HepG2 (cell line): ENCODE results near the gene DOCK3. TPM values are rescaled to one million over a fixed set of nuclear protein-coding genes. Genes with fewer than 3 reads are reported as not detected.

Source experiments
- ATAC-seq: fragments of 200-7000 bp; cut with Tn5 transposase; 3 replicates; pipeline ENCODE4 v1.9.1; 2020; ENCODE audit warnings: mild to moderate bottlenecking, moderate library complexity
- BruUV-seq: library from RNA; stranded (reverse); fragments of 400-500 nt; replicated peaks from 2 replicates; lab custom pipeline; 2021; lab: Mats Ljungman, UMichigan
- CTCF ChIA-PET: fragments of 300-600 bp; formaldehyde crosslinking; extraction: SDS; loops from one replicate; lab custom pipeline; 2021; ENCODE audit warnings: low total read pairs, inconsistent platforms, low intra/inter-chr PET ratio; lab: Yijun Ruan, JAX
- POLR2A ChIA-PET: fragments of 350-600 bp; sonication (Branson Sonifier 250); formaldehyde crosslinking; loops from one replicate; lab custom pipeline; 2020; ENCODE audit warnings: antibody characterized with exemption, inconsistent platforms; lab: Yijun Ruan, JAX
- DNase-seq: peaks from one replicate; pipeline ENCODE4 v3.0.0-alpha.2; 2015; ENCODE audit warnings: low spot score
- FAIRE-seq: peaks from 3 replicates; lab custom pipeline; 2011; peaks lifted over from hg19 to GRCh38; lab: Jason Lieb, UNC
- H2AFZ ChIP-seq: one replicate; pipeline ENCODE4 v1.6.1; 2011; ENCODE audit warnings: low read length, inconsistent platforms
- H3K27ac ChIP-seq: fragments of 300-600 bp; 3 replicates; pipeline ENCODE4 v1.8.0; 2011; ENCODE audit warnings: mixed run types, mild to moderate bottlenecking, mixed read lengths, low read length, inconsistent platforms; ENCODE audit not compliant: insufficient read depth; ENCODE audit errors: extremely low read length
- H3K27me3 ChIP-seq, 2 experiments: fragments of 200-600 bp in 1 of 2; 2 replicates in 1 of 2; 3 replicates in 1 of 2; pipeline versions ENCODE4 v1.6.0 to v1.8.0; 2011; ENCODE audit warnings: low read length in 2 of 2, mild to moderate bottlenecking in 2 of 2, moderate library complexity in 2 of 2, inconsistent platforms in 1 of 2; ENCODE audit not compliant: insufficient read depth in 2 of 2, control insufficient read depth in 1 of 2
- H3K36me3 ChIP-seq, 2 experiments: fragments of 200-600 bp in 1 of 2; replicated peaks in 1 of 2; 2 replicates in 1 of 2; 3 replicates in 1 of 2; pipeline versions ENCODE4 v1.5.1 to v1.8.0; 2011; ENCODE audit warnings: low read length in 2 of 2, inconsistent platforms in 1 of 2; ENCODE audit not compliant: insufficient read depth in 2 of 2, control insufficient read depth in 1 of 2
- H3K4me1 ChIP-seq: 2 replicates; pipeline ENCODE4 v1.5.1; 2012; ENCODE audit warnings: low read length, inconsistent platforms; ENCODE audit not compliant: insufficient read depth
- H3K4me2 ChIP-seq: 2 replicates; pipeline ENCODE4 v1.6.0; 2011; ENCODE audit warnings: low read depth, low read length, inconsistent platforms
- H3K4me3 ChIP-seq, 3 experiments: fragments of 200-600 bp in 1 of 3; sonication (generic), shearing (Covaris generic) in 1 of 3; replicated peaks in 1 of 3; 2 replicates each; pipeline ENCODE4 v1.5.1; 2011 to 2016; ENCODE audit warnings: low read length in 3 of 3, inconsistent platforms in 2 of 3, low read depth in 2 of 3, mild to moderate bottlenecking in 2 of 3, control low read depth in 1 of 3, mixed read lengths in 1 of 3; ENCODE audit not compliant: insufficient read depth in 1 of 3
- H3K79me2 ChIP-seq: one replicate; pipeline ENCODE4 v1.6.1; 2011; ENCODE audit warnings: low read length, inconsistent platforms; ENCODE audit not compliant: insufficient read depth
- H3K9ac ChIP-seq: 2 replicates; pipeline ENCODE4 v1.6.0; 2011; ENCODE audit warnings: mild to moderate bottlenecking, low read depth, low read length, inconsistent platforms; ENCODE audit not compliant: insufficient read depth
- H3K9me3 ChIP-seq: 2 replicates; pipeline ENCODE4 v1.5.1; 2012; ENCODE audit warnings: mild to moderate bottlenecking, low read length
- H4K20me1 ChIP-seq: 2 replicates; pipeline ENCODE4 v1.6.0; 2011; ENCODE audit warnings: inconsistent platforms, mild to moderate bottlenecking, low read length, moderate library complexity; ENCODE audit not compliant: insufficient read depth
- GTF3A ChIP-seq: sonication (generic); formaldehyde crosslinking; conservative IDR thresholded peaks from 2 replicates; pipeline ENCODE4 v1.4.0; 2020; ENCODE audit warnings: mild to moderate bottlenecking, missing genetic modification reagents
- HOXA9 ChIP-seq: sonication (generic); formaldehyde crosslinking; IDR thresholded peaks from 2 replicates; pipeline ENCODE4 v1.8.1; 2022; ENCODE audit warnings: missing genetic modification reagents, mild to moderate bottlenecking, moderate library complexity, borderline replicate concordance
- LCORL ChIP-seq, 2 experiments: fragments of 450-650 bp in 1 of 2; sonication (generic) in 1 of 2; formaldehyde crosslinking in 1 of 2; IDR thresholded peaks; 2 replicates each; pipeline versions ENCODE4 v1.5.0 to v1.6.1; 2017 to 2020; ENCODE audit warnings: antibody characterized with exemption in 1 of 2, missing genetic modification reagents in 1 of 2
- MBNL3 ChIP-seq: fragments of 250-450 bp; sonication (Bioruptor Pico); conservative IDR thresholded peaks from 2 replicates; pipeline ENCODE4 v1.8.0; 2022; ENCODE audit warnings: mild to moderate bottlenecking, inconsistent platforms
- MEIS1 ChIP-seq: sonication (generic); formaldehyde crosslinking; IDR thresholded peaks from 2 replicates; pipeline ENCODE4 v1.9.0; 2021; ENCODE audit warnings: mild to moderate bottlenecking, missing genetic modification reagents, moderate library complexity, borderline replicate concordance
- PRMT3 ChIP-seq: sonication (generic); formaldehyde crosslinking; IDR thresholded peaks from 2 replicates; pipeline ENCODE4 v1.8.1; 2022; ENCODE audit warnings: low read depth, mild to moderate bottlenecking, moderate library complexity, missing genetic modification reagents, borderline replicate concordance
- RARG ChIP-seq: sonication (generic); formaldehyde crosslinking; IDR thresholded peaks from 2 replicates; pipeline ENCODE4 v1.4.0; 2020; ENCODE audit warnings: low read depth, mild to moderate bottlenecking, missing genetic modification reagents
- SIX1 ChIP-seq: sonication (generic); formaldehyde crosslinking; IDR thresholded peaks from 2 replicates; pipeline ENCODE4 v1.4.0; 2020; ENCODE audit warnings: missing genetic modification reagents, borderline replicate concordance
- XBP1 ChIP-seq: sonication (generic); formaldehyde crosslinking; IDR thresholded peaks from 2 replicates; pipeline ENCODE4 v1.5.0; 2020; ENCODE audit warnings: missing genetic modification reagents
- ZNF333 ChIP-seq: sonication (generic); formaldehyde crosslinking; IDR thresholded peaks from 2 replicates; pipeline ENCODE4 v1.4.0; 2020; ENCODE audit warnings: mild to moderate bottlenecking, missing genetic modification reagents, borderline replicate concordance
- ZNF382 ChIP-seq: sonication (generic); formaldehyde crosslinking; IDR thresholded peaks from 2 replicates; pipeline ENCODE4 v1.5.0; 2020; ENCODE audit warnings: missing genetic modification reagents, mild to moderate bottlenecking, borderline replicate concordance
- WGBS: methylation state at CpG from one replicate; pipeline ENCODE4 v1.1.6; 2017; ENCODE audit warnings: low lambda C conversion rate; 5-methylcytosine and 5-hydroxymethylcytosine counted together
- in situ Hi-C: cut with HindIII; loops from 2 replicates; pipeline ENCODE4 v1.10.0; 2017; ENCODE audit warnings: low pct_unique_long_range_greater_than_20kb; ENCODE audit not compliant: extremely low pct_ligation_motif_present
- intact Hi-C: fragments of 100-400 bp; cut with micrococcal nuclease; formaldehyde crosslinking; loops from one replicate; pipeline ENCODE4 v1.10.0; 2022; ENCODE audit not compliant: unreplicated experiment
- polyA plus RNA-seq, 8 experiments: library from polyadenylated mRNA; depleted of rRNA in 3 of 8; stranded (reverse) in 7 of 8; unstranded in 1 of 8; fragments of >200 nt; fragmentation: Illumina TruSeq in 4 of 8; extraction: Trizol in 4 of 8; gene quantifications; 2 replicates each; pipeline versions ENCODE4 v1.2.1 to v1.2.3, GENCODE V29; 2011 to 2016; ENCODE audit warnings: low read depth in 4 of 8, missing spikeins in 1 of 8, mixed read lengths in 1 of 8; ENCODE audit not compliant: insufficient read depth in 1 of 8
- total RNA-seq, 5 experiments: library from RNA; depleted of rRNA; stranded (reverse); fragments of >200 nt; fragmentation: Illumina TruSeq; extraction: Trizol; gene quantifications; 2 replicates each; pipeline ENCODE4 v1.2.3, GENCODE V29; 2016; ENCODE audit warnings: low read depth in 1 of 5
- TF ChIP-seq, protein P1 (sequence below), 2 experiments: sonication (generic) in 1 of 2; formaldehyde crosslinking in 1 of 2; IDR thresholded peaks; 2 replicates each; pipeline versions ENCODE4 v1.5.1 to v1.6.1; 2011 to 2020; ENCODE audit warnings: borderline replicate concordance in 1 of 2, low read depth in 1 of 2, low read length in 1 of 2, mild to moderate bottlenecking in 1 of 2, missing genetic modification reagents in 1 of 2, moderate library complexity in 1 of 2
- TF ChIP-seq, protein P2 (sequence below): sonication (generic); formaldehyde crosslinking; IDR thresholded peaks from 2 replicates; pipeline ENCODE4 v1.4.0; 2020; ENCODE audit warnings: missing genetic modification reagents, low read depth, mild to moderate bottlenecking, borderline replicate concordance
- TF ChIP-seq, protein P3 (sequence below): IDR thresholded peaks from 2 replicates; pipeline ENCODE4 v1.6.1; 2016; ENCODE audit warnings: missing biosample characterization, missing genetic modification reagents, low read depth
- TF ChIP-seq, protein P4 (sequence below): IDR thresholded peaks from 2 replicates; pipeline ENCODE4 v1.6.1; 2016

DOCK3 gene
- total and polyA plus RNA-seq, 2 of the 13 experiments (the other 11 are each of a cell fraction or from before 2014, with no cell fraction given), result not detected

DNA sequence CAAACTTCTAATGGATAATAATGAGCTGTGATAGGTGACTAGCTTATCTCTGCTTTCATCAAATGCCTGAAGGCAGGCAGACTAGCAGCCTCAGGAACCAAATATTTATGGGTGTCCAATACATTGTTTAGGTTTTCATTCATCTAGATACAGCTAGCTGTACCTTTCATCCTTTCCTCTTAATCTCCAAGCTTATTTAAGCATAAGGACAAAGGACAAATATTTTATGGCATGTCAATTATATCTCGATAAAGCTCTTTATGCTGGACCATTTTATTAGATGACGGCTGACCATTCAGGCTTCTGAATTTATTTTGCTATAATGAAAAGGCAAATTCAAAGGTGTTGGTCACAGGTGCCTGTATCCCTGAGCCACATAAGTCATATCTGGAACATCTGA is 733.3 kb downstream of the DOCK3 start (continued):
- TF ChIP-seq, protein P1, sequence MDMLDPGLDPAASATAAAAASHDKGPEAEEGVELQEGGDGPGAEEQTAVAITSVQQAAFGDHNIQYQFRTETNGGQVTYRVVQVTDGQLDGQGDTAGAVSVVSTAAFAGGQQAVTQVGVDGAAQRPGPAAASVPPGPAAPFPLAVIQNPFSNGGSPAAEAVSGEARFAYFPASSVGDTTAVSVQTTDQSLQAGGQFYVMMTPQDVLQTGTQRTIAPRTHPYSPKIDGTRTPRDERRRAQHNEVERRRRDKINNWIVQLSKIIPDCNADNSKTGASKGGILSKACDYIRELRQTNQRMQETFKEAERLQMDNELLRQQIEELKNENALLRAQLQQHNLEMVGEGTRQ (IDR thresholded peaks at IDR 0.05; ENCODE audit: low read depth, low read length), result no peak
- TF ChIP-seq, protein P1 (CRISPR knock-in tag; IDR thresholded peaks at IDR 0.05; ENCODE audit: borderline replicate concordance), result no peak
- no peak for TF ChIP-seq HOXA9
- TF ChIP-seq, protein P2, sequence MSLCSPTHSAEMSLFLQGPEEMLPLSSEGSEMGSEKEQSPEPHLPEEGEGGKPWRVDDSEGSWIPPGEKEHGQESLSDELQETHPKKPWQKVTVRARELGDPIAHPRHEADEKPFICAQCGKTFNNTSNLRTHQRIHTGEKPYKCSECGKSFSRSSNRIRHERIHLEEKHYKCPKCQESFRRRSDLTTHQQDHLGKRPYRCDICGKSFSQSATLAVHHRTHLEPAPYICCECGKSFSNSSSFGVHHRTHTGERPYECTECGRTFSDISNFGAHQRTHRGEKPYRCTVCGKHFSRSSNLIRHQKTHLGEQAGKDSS, result no peak
- TF ChIP-seq RARG (CRISPR knock-in tag), result no peak
- TF ChIP-seq XBP1, result no peak
- TF ChIP-seq ZNF382 (CRISPR knock-in tag), result no peak
- no peak for TF ChIP-seq PRMT3 (CRISPR knock-in tag)
- TF ChIP-seq SIX1 (CRISPR knock-in tag), result no peak

DNA sequence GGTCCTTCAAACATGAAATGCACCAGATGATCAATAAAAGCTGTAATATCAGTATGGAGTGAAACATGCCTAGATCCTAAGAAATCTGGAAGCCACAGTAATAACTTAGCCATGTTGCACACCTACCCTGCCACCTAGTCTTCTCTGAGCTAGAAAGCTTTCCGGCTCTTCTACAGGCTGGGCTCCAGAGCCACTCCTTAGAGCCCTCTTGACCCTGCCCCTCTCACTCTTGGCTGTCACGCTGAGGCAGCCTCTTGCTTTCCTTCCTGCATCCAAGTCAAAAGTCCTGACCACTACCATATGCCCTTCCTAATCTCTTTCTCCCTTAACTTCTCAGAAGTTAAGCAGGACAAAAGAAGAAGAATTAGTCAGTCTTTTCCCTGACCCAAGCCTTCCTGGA is 734.1 kb downstream of the DOCK3 start:
- DNase-seq (no peak), FAIRE-seq (no peak), ATAC-seq (no peak)
- Histone ChIP-seq H3K4me1 (no peaks in the 10 kb centered on the region), H3K9ac (no peak overlapping the region), H3K36me3 (peaks cover 21 to 67% of the 10 kb centered on the region in 2 experiments), H4K20me1 (no peaks in the 10 kb centered on the region), H2AFZ (no peak overlapping the region), H3K27me3 (no peaks in the 10 kb centered on the region; a peak in 1 of 5 replicates), H3K4me3 (no peak overlapping the region), H3K27ac (no peak overlapping the region), H3K79me2 (no peaks in the 10 kb centered on the region), H3K9me3 (no peaks in the 10 kb centered on the region), H3K4me2 (no peak overlapping the region)
- BruUV-seq, result no TSS peak
- TF ChIP-seq GTF3A (CRISPR knock-in tag) (no peak), LCORL (IDR thresholded peaks at IDR 0.05) (no peak), LCORL (CRISPR knock-in tag; IDR thresholded peaks at IDR 0.05) (no peak), MEIS1 (no peak), ZNF333 (CRISPR knock-in tag) (no peak), MBNL3 (CRISPR knock-in tag) (no peak)
- TF ChIP-seq, protein P3, sequence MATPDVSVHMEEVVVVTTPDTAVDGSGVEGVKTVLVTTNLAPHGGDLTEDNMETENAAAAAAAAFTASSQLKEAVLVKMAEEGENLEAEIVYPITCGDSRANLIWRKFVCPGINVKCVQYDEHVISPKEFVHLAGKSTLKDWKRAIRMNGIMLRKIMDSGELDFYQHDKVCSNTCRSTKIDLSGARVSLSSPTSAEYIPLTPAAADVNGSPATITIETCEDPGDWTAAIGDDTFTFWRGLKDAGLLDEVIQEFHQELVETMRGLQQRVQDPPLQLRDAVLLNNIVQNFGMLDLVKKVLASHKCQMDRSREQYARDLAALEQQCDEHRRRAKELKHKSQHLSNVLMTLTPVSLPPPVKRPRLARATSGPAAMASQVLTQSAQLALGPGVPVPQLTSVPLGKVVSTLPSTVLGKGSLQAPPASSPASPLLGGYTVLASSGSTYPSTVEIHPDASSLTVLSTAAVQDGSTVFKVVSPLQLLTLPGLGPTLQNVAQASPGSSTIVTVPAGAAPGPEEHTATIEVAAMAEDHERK (CRISPR knock-in tag), result no peak
- TF ChIP-seq, protein P4, sequence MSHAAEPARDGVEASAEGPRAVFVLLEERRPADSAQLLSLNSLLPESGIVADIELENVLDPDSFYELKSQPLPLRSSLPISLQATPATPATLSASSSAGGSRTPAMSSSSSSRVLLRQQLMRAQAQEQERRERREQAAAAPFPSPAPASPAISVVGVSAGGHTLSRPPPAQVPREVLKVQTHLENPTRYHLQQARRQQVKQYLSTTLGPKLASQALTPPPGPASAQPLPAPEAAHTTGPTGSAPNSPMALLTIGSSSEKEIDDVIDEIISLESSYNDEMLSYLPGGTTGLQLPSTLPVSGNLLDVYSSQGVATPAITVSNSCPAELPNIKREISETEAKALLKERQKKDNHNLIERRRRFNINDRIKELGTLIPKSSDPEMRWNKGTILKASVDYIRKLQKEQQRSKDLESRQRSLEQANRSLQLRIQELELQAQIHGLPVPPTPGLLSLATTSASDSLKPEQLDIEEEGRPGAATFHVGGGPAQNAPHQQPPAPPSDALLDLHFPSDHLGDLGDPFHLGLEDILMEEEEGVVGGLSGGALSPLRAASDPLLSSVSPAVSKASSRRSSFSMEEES (CRISPR knock-in tag), result no peak
- CTCF ChIA-PET, result no interaction called here
- in situ Hi-C loops, result no loop called here
- intact Hi-C loops, result no loop called here
- 100% methylated on average over 2 of the region's 2 CpGs for WGBS
- POLR2A ChIA-PET, result no interaction called here
